Measurements from ENCODE around the gene PCDHGA4.

The PCDHGA4 gene

DNA sequence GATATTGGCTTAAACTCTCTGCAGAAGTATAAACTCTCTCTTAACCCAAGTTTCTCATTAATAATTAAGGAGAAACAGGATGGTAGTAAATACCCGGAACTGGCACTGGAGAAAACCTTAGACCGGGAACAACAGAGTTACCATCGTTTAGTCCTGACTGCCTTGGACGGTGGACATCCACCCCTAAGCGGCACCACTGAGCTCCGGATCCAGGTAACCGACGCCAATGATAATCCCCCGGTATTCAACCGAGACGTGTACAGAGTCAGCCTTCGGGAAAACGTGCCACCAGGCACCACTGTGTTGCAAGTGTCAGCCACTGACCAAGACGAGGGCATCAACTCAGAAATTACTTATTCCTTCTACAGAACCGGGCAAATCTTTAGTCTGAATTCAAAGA, 43.8 kb downstream of the PCDHGA4 start:
- TF ChIP-seq, protein P1, sequence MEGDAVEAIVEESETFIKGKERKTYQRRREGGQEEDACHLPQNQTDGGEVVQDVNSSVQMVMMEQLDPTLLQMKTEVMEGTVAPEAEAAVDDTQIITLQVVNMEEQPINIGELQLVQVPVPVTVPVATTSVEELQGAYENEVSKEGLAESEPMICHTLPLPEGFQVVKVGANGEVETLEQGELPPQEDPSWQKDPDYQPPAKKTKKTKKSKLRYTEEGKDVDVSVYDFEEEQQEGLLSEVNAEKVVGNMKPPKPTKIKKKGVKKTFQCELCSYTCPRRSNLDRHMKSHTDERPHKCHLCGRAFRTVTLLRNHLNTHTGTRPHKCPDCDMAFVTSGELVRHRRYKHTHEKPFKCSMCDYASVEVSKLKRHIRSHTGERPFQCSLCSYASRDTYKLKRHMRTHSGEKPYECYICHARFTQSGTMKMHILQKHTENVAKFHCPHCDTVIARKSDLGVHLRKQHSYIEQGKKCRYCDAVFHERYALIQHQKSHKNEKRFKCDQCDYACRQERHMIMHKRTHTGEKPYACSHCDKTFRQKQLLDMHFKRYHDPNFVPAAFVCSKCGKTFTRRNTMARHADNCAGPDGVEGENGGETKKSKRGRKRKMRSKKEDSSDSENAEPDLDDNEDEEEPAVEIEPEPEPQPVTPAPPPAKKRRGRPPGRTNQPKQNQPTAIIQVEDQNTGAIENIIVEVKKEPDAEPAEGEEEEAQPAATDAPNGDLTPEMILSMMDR (IDR thresholded peaks at IDR 0.05; ENCODE audit: low read depth, low read length, missing control alignments), result no peak
- no peak overlapping the region for H3K4me3 ChIP-seq (ENCODE audit: low read depth, low read length)
- H3K36me3 ChIP-seq (replicated peaks), result no peaks in the 10 kb centered on the region
- in situ Hi-C loops (cut with HindIII; ENCODE audit: low pct_ligation_motif_present, low sequenced_read_pairs), result no loop called here
- DNase-seq, result no peak
- no peak overlapping the region for H3K27ac ChIP-seq
- no peaks in the 10 kb centered on the region for H3K27me3 ChIP-seq (replicated peaks)

DNA sequence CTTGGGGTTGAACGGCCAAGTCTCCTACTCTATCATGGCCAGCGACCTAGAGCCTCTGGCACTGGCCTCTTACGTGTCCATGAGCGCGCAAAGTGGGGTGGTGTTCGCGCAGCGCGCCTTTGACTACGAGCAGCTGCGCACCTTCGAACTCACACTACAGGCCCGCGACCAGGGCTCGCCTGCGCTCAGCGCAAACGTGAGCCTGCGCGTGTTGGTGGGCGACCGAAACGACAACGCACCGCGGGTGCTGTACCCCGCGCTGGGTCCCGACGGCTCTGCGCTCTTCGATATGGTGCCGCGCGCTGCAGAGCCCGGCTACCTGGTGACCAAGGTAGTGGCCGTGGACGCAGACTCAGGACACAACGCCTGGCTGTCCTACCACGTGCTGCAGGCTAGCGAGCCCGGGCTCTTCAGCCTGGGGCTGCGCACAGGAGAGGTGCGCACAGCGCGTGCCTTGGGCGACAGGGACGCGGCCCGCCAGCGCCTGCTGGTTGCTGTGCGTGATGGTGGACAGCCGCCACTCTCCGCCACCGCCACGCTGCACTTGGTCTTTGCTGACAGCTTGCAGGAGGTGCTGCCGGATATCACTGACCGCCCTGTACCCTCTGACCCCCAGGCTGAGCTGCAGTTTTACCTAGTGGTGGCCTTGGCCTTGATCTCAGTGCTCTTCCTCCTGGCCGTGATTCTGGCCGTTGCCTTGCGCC, 44.9 kb downstream of the PCDHGA4 start:
- no peaks in the 10 kb centered on the region for H3K27me3 ChIP-seq (replicated peaks)
- no peak for DNase-seq
- TF ChIP-seq, protein P1 (IDR thresholded peaks at IDR 0.05; ENCODE audit: low read depth, low read length, missing control alignments), result no peak
- in situ Hi-C loops (cut with HindIII; ENCODE audit: low pct_ligation_motif_present, low sequenced_read_pairs), result loop anchor here (25.0 kb wide), 1 partner anchor 113 kb away; no protein-coding TSS in a partner anchor
- no peak overlapping the region for H3K4me3 ChIP-seq (ENCODE audit: low read depth, low read length)
- H3K36me3 ChIP-seq (replicated peaks), result no peaks in the 10 kb centered on the region
- H3K27ac ChIP-seq, result no peak overlapping the region

DNA sequence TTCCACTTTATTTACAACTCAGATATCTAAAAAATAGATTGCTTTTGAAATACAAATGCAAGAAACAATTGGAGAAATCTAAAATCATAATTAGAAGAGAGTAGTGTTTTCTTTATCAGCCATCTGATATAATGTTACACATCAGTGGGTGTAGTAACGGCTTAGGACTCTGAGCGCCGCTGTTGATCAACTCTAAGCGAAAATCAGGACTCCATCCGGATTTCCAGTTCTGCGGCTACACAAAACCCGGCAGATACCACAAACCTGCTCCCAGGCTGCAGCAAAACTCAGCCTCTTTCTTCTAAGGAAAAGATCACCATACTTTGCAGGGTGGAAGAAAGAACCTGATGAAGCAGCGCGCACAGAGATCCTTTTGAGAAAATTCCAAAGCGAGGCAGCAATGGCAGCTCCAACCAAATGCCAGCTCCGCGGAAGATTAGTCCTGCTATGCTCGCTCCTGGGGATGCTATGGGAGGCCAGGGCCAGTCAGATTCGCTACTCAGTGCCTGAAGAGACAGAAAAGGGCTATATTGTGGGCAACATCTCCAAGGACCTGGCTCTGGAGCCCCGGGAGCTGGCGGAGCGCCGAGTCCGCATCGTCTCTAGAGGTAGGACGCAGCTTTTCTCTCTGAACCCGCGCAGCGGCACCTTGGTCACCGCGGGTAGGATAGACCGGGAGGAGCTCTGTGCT, 47.9 kb downstream of the PCDHGA4 start, which contains the start of gene PCDHGA9:
Gene PCDHGA9 (plus strand): TSS at position 226 of the 691 bp plus-strand sequence. CDS start 175 bp downstream, at position 401.
- DNase-seq, result peak; percentile 24
- Histone ChIP-seq H3K27ac (no peak within 1 kb of the TSS), H3K27me3 (replicated peaks) (no peaks in the 10 kb centered on the region), H3K4me3 (ENCODE audit: low read depth, low read length) (peak within 1 kb of the TSS; percentile 22), H3K36me3 (replicated peaks) (no peaks in the 10 kb centered on the region)
- TF ChIP-seq, protein P1 (IDR thresholded peaks at IDR 0.05; ENCODE audit: low read depth, low read length, missing control alignments), result peak; percentile 62
- in situ Hi-C loops (cut with HindIII; ENCODE audit: low pct_ligation_motif_present, low sequenced_read_pairs), result loop anchor here (25.0 kb wide), 1 partner anchor 110 kb away; no protein-coding TSS in a partner anchor

DNA sequence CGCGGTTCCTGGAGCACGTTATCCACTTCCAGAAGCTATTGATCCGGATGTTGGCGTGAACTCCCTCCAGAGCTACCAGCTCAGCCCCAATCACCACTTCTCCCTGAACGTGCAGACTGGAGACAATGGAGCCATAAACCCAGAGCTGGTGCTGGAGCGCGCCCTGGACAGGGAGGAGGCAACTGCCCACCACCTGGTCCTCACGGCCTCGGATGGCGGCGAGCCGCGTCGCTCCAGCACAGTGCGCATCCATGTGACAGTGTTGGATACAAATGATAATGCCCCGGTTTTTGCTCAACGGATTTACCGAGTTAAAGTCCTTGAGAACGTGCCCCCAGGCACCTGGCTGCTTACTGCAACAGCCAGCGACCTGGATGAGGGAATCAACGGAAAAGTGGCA, 48.6 kb downstream of the PCDHGA4 start:
- Histone ChIP-seq H3K27me3 (replicated peaks) (no peaks in the 10 kb centered on the region), H3K27ac (no peak overlapping the region), H3K36me3 (replicated peaks) (no peaks in the 10 kb centered on the region), H3K4me3 (ENCODE audit: low read depth, low read length) (no peak overlapping the region)
- TF ChIP-seq, protein P1 (IDR thresholded peaks at IDR 0.05; ENCODE audit: low read depth, low read length, missing control alignments), result no peak
- in situ Hi-C loops (cut with HindIII; ENCODE audit: low pct_ligation_motif_present, low sequenced_read_pairs), result loop anchor here (25.0 kb wide), 1 partner anchor 109 kb away; no protein-coding TSS in a partner anchor
- DNase-seq, result no peak

All from brain microvascular endothelial cell (primary cell).